GM08714 (cell line): ENCODE measurements around the gene COL9A3.
"Not testable (repeated sequence)": the region's sequence is repeated elsewhere in the genome, so short reads cannot be mapped to it uniquely, and the experiment has no call there.

Source experiments
- H3K4me3 ChIP-seq: fragments of 200-500 bp; sonication (Bioruptor generic); 2 replicates; pipeline ENCODE4 v1.5.1; 2014; ENCODE audit warnings: mild to moderate bottlenecking, low read length, inconsistent platforms
- ZNF274 ChIP-seq: IDR thresholded peaks from 2 replicates; pipeline ENCODE4 v1.6.1; 2012; ENCODE audit warnings: mild to moderate bottlenecking, low read depth, low read length

The COL9A3 gene

DNA sequence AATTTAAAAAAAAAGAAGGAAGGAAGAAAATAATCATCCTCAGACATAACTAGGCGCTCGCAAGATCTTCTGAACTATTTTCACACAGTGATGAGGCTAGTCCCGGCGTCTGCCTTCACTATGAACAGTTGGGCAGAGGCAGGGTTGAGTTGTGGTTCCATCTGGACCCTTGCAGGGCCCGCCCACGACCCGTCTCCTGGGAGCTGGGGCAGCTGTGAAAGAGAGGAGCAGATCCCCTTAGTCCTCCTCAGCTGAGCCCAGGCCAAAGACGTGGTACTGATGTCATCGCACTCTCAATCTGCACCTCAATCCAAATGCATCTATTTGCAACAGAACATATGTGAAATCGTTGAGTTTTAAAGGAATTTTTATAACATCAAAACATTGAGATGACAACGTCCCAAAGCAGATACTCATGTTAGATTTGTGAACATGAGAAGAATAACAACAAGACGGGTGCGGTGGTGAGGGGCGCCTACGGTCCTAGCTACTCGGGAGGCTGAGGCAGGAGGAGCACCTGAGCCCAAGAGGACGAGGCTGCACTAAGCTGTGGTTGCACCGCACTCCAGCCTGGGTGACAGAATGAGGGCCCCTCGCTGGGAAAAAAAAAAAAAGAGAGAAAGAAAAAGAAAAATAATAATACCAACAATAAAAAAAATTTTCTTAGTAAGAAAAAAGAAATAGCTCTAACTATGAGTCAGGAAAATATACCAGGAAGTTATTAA lies 29.5 kb downstream of the COL9A3 start:
- no peak for TF ChIP-seq ZNF274
- no peak overlapping the region for H3K4me3 ChIP-seq

DNA sequence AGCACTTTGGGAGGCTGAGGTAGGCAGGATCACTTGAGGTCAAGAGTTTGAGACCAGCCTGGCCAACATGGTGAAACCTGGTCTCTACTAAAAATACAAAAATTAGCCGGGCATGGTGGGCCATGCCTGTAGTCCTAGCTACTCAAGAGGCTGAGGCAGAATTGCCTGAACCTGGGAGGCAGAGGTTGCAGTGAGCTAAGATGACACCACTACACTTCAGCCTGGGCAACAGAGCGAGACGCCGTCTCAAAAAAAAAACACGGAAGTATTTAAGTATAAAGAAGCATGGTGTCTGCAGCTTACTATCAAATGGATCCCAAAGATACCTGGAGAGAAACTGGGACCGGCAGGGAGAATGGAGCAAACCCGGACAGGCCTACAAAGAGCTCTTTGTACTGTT lies 32.1 kb downstream of the COL9A3 start:
- H3K4me3 ChIP-seq, result not testable (repeated sequence)

DNA sequence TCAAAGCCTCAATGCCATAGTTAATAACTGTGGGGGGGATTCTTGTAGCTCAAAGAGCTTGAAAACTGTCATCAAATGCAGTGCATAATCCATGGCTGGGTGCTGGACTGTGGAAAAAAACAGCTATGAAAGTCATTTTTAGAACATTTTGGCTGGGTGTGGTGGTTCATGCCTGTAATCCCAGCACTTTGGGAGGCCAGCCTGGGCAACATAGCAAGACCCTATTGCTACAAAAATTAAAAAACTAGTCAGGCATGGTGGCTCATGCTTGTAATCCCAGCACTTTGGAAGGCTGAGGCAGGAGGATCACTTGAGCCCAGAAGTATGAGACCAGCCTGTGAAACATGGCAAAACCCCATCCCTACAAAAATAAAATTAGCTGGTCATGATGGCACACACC lies 32.6 kb downstream of the COL9A3 start:
- TF ChIP-seq ZNF274, result no peak
- H3K4me3 ChIP-seq, result no peak overlapping the region

DNA sequence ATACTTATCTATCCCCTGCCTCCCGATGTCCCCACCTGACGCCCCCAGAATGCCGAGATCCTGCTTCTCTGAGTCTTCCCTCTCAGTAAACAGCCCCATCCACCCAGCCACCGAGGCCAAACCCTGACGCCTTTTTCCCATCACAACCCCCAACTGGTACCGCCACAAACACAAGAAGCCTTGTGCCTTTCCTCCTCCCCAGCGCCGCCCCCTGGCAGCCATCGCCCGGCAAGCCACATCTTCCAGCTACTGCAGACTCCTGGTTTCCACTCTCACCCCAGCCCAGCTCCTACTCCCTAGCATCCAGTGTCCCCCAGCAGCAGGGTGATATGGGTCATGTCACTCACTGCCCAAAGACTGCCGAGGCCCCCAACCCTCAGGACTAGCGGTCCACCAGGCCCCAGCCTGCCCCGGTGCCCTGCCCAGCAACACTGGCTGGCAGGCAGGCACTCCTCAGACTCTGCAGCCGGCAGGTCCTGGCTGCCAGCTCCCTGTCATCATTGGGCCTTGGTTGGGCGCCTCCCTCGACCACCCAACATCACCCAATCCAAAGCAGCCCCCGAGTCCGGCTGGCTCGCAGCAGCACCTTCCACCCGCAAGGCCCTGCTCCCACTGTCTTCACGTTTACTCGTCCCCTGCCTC lies 33.6 kb downstream of the COL9A3 start:
- TF ChIP-seq ZNF274, result no peak
- no peak overlapping the region for H3K4me3 ChIP-seq

DNA sequence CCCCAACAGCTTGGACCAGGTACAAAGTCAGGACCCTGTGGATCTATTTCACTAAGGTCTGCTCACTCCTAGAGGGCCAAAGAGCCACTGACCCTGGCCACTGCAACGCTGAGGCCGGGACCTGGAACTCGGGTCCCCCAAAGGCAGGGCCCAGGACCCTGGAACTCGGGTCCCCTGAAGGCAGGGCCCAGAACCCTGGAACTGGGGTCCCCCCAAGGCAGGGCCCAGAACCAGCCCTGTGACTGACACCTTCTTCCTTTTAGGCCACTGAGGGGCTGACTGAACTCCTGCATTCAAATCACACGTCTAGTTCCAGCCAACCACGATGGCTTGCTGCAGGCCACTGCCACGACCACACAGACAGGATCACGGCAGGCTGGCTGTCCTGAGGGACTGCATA lies 35.3 kb downstream of the COL9A3 start:
- TF ChIP-seq ZNF274, result no peak
- H3K4me3 ChIP-seq, result no peak overlapping the region

DNA sequence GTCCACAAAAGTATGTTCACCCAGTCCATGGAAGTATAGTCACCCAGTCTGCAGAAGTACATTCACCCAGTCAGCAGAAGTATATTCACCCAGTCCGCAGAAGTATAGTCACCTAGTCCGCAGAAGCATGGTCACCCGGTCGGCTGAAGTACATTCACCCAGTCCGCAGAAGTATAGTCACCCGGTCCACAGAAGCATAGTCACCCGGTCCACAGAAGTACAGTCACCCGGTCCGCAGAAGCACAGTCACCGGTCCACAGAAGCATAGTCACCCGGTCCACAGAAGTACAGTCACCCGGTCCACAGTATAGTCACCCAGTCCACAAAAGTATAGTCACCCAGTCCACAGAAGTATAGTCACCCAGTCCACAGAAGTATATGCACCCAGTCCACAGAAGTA lies 36.0 kb downstream of the COL9A3 start:
- no peak for TF ChIP-seq ZNF274
- no peak overlapping the region for H3K4me3 ChIP-seq

DNA sequence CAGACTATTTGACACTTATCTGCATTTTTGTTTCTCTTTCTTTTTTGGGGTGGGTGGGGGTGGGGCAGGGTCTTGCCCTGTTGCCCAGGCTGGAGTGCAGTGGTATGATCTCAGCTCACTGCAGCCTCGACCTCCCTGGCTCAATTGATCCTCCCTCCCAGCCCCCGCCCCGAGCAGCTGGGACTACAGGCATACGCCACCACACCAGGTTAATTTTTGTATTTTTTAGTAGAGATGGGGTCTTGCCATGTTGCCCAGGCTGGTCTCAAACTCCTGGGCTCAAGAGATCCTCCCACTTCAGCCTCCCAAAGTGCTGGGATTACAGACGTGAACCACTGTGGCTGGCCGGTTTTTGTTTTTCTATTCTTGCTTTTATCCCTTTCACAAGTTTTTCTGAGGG lies 36.5 kb downstream of the COL9A3 start:
- not testable (repeated sequence) for H3K4me3 ChIP-seq

DNA sequence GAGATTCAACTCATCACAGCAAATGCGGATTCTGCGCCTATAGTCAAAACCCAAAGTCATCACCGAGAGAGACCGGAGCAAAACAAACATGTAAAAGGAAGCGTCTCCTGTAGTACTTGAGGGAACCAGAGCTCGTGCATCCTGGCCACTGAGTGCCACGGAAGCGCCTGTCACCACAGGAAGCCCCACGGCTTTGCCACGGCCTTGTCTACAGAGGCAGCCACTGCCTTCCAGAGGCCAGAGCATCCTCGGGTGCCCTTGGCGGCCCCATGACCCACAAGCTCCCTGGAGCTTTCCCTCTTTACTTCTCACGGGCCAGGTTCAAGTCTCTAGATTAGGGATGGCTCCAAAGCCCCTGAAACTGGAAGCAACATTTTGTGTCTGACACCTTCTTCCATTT lies 37.3 kb downstream of the COL9A3 start:
- no peak overlapping the region for H3K4me3 ChIP-seq
- no peak for TF ChIP-seq ZNF274

DNA sequence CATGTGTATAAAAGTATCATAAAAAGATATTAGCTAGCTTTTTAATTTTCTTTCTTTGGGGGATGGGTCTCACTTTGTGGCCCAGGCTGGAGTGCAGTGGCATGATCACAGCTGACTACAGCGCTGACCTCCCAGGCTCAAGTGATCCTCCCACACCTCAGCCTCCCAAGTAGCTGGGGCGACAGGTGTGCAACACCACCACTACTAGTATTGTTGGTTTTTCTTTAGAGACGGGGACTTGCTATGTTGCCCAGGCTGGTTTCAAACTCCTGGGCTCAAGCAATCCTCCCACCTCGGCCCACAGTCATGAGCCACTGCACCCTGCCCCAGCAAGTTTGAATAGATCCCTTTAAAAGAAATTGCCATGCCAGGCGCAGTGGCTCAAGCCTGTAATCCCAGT lies 38.3 kb downstream of the COL9A3 start:
- TF ChIP-seq ZNF274, result no peak

DNA sequence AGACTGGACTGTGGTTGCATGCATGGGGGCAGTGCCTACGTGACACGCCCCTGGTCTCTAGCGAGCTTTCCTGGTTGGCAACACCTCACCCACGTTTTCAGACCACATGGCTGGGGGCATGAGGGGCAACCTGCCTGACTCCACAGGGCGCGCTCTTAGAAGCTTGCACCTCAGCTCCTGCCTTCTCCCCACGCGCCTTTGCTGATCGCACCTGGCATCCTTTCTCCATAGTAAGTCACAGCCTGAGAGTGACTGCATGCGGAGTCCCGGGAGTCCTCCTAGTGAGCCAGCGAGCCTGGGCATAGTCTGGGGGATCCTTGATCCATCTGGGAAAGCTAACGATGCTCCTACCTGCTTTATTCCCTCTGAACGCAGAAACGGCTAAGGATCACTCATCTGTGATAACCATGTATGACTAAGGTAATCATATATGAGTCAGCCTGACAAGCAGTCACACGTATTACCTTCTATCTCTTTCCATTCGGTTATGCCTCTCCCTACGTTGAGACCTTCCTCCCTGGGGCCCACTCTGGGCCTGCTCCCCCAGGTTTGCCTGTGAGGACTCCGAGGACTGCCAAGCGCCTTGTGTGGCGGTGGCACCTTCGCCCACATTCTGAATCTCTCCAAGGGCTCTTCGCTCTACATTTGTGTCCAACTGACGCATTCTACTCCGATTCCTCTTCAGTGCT lies 40.2 kb downstream of the COL9A3 start:
- H3K4me3 ChIP-seq, result no peak overlapping the region
- TF ChIP-seq ZNF274, result no peak

More for the DNA sequence above, 38.3 kb downstream of the COL9A3 start:
- H3K4me3 ChIP-seq, result no peak overlapping the region

DNA sequence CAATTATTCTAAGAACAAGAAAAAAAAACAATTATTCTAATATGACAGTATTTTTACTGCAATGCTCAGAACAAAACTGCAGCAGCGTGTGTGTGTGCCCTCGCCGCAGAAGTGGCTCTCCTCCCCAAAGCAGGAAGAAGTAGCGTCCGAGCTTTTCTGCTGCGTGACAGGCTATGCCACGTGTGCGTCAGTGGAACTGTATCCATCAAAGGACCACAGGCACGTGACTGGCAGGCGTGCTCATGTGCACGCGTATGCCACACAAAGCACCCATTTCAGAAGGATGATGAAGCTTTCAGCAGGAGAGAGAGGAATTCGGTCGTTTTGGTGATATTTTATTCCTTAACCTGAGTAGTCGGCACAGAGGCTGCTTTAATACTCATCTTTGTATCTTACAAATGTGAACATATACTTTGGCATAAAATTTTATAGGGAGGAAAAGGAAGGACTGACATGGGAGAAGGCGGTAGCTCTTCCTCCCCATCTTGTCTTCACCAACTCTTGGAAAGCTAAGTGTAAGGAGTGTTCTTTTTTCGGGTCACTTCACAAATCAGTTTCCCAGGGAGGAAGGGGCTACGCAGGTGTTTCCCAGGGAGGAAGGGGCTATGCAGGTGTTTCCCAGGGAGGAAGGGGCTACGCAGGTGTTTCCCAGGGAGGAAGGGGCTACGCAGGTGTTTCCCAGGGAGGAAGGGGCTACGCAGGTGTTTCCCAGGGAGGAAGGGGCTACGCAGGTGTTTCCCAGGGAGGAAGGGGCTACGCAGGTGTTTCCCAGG lies 41.4 kb downstream of the COL9A3 start:
- TF ChIP-seq ZNF274, result no peak
- no peak overlapping the region; the same call in 1 of the 2 replicates for H3K4me3 ChIP-seq

DNA sequence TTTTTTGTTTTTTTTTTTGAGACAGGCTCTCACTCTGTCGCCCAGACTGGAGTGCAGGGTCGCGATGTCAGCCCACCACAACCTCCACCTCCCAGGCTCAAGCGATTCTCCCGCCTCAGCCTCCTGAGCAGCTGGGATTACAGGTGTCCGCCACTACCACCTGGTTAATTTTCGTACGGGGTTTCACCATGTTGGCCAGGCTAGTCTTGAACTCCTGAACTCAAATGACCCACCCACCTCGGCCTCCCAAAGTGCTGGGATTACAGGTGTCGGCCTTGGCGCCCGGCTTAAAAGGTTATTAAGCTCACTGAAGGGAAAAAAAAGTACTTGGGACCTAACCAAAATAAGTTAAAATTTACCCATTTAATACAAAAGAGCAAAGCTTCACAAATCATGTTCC lies 42.9 kb downstream of the COL9A3 start:
- no peak for TF ChIP-seq ZNF274
- peak overlapping the region; percentile 70; the same call in 1 of the 2 replicates for H3K4me3 ChIP-seq

DNA sequence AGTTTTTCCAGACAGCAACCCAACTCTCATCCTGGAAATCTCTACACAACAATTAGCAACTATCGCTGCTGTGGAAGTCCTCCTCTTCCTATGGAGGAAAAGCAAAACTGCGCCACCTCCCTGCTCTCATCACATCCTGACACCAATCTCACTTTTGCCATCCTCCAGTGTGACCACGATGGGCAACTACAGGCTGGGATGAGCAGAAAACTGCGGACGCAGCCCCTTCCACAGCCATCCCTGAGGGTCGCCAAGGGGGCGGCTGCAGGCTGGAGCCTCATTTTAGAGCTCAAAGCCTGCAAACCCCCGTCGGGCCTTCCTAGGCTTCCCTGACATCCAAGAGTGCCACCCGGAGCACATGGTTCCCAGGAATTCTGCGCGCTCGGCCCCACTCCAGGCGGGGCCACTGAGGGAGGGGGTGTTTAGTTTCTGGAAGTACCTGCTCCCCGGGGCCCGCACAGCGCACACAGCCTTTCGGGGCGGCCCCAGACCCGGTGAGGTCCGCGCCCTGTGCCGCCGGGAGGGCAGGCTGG lies 43.6 kb downstream of the COL9A3 start:
- no peak for TF ChIP-seq ZNF274
- peak overlapping the region; percentile 70 for H3K4me3 ChIP-seq
